Activated CD8-positive, alpha-beta T cell treated with anti-CD3 and anti-CD28 coated beads for 36 hours (primary cell): Measurements from ENCODE around the gene TMEM273. TPM values are rescaled to one million over a fixed set of nuclear protein-coding genes. Genes with fewer than 3 reads are reported as not detected.

ENCODE experiments used
- ATAC-seq: fragments of 200-7000 bp; cut with Tn5 transposase; one replicate; pipeline ENCODE4 v1.10.0; 2021; ENCODE audit warnings: mild to moderate bottlenecking, moderate library complexity
- CTCF ChIA-PET: fragments of 350-600 bp; sonication (Branson Sonifier 250); formaldehyde crosslinking; loops from one replicate; lab custom pipeline; 2021; ENCODE audit warnings: antibody characterized with exemption; lab: Charles Lee
- POLR2A ChIA-PET: fragments of 350-600 bp; sonication (Branson Sonifier 250); formaldehyde crosslinking; loops from one replicate; lab custom pipeline; 2021; ENCODE audit warnings: antibody characterized with exemption; lab: Charles Lee
- DNase-seq: peaks from one replicate; pipeline ENCODE4 v3.0.0-alpha.2; 2020
- H3K27ac Mint-ChIP-seq: one replicate; pipeline ENCODE4 v1.8.0; 2021; ENCODE audit warnings: mild to moderate bottlenecking, mixed read lengths
- H3K27me3 Mint-ChIP-seq: one replicate; pipeline ENCODE4 v1.8.0; 2021; ENCODE audit warnings: mixed read lengths
- H3K36me3 Mint-ChIP-seq: one replicate; pipeline ENCODE4 v1.8.0; 2021; ENCODE audit warnings: low read depth, mixed read lengths
- H3K4me1 Mint-ChIP-seq: one replicate; pipeline ENCODE4 v1.8.0; 2021; ENCODE audit warnings: low read depth, mixed read lengths
- H3K4me3 Mint-ChIP-seq: one replicate; pipeline ENCODE4 v1.8.0; 2021; ENCODE audit warnings: mild to moderate bottlenecking, moderate library complexity, mixed read lengths
- H3K9me3 Mint-ChIP-seq: one replicate; pipeline ENCODE4 v1.8.0; 2021; ENCODE audit warnings: mixed read lengths
- CTCF ChIP-seq: fragments of 200-600 bp; IDR thresholded peaks from one replicate; pipeline ENCODE4 v1.8.0; 2022; ENCODE audit warnings: antibody characterized with exemption, mild to moderate bottlenecking
- intact Hi-C: fragments of 100-400 bp; cut with micrococcal nuclease; formaldehyde crosslinking; loops from one replicate; pipeline ENCODE4 v1.10.0; 2022
- total RNA-seq, 2 experiments: library from RNA; stranded (reverse); gene quantifications; one replicate each; pipeline ENCODE4 v1.2.3, GENCODE V29; 2021

The TMEM273 gene
- total RNA-seq, 2 experiments from 2014 or later: 16.6 to 19.0 TPM

DNA sequence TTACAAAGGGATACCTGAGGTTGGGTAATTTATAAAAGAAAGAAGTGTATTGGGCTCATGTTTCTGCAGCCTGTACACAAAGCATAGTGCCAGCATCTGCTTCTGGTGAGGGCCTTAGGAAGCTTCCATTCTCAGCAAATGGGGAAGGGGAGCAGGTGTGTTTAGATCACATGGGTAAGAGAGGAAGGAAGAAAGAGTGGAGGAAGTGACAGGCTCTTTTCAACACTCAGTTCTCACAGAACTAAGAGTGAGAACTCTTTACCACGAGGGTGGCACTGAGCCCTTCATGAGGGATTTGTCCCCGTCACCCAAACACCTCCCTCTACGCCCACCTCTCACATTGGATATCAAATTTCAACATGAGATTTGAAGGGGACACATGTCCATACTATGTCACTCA lies 53.9 kb downstream of the TMEM273 start:
- ATAC-seq (no peak), DNase-seq (no peak)
- H3K36me3 Mint-ChIP-seq: no peaks in the 10 kb centered on the region
- peaks cover 6% of the 10 kb centered on the region for H3K27me3 Mint-ChIP-seq
- intact Hi-C loops: no loop called here
- H3K9me3 Mint-ChIP-seq: no peaks in the 10 kb centered on the region
- no peaks in the 10 kb centered on the region for H3K4me1 Mint-ChIP-seq
- H3K4me3 Mint-ChIP-seq: no peak overlapping the region
- POLR2A ChIA-PET: no interaction called here
- CTCF ChIA-PET: no interaction called here
- TF ChIP-seq CTCF: no peak
- no peak overlapping the region for H3K27ac Mint-ChIP-seq

DNA sequence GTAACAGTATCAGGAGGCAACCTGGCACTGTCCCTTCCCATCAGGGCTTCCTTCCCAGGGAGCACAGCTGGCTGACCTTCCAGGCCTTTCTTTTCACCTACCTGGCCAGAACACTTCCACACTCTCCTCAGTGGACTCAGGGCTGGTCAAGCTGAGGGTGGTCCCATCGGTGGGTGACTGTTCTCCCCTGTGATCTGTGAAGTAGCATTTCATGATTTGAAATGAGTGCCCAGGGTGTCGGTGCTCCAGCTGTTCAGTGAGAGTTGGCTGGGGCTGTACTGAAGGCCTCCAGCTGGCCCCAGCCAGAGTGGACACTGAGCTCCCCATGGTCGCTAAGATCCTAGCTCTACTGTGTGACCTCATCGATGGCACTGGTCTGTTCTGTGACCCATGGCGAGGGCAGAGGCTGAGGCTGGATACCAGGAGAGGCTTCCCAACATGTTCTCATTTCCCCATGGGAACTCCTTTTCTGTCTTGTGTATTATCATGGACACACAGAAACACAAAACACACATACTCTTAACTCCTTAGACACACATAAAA lies 54.4 kb downstream of the TMEM273 start, which contains the start of gene FAM170B:
TSS of gene FAM170B (minus strand) at position 316 of the 543 bp plus-strand sequence. CDS start at position 213, 103 bp downstream.
- Mint-ChIP-seq H3K9me3 (no peaks in the 10 kb centered on the region), H3K27me3 (peaks cover 9% of the 10 kb centered on the region), H3K4me1 (no peaks in the 10 kb centered on the region), H3K4me3 (no peak within 1 kb of the TSS), H3K36me3 (no peaks in the 10 kb centered on the region), H3K27ac (no peak within 1 kb of the TSS)
- TF ChIP-seq CTCF: no peak
- ChIA-PET POLR2A (no interaction called here), CTCF (no interaction called here)
- intact Hi-C loops: no loop called here
- no peak for ATAC-seq
- no peak for DNase-seq

- CTCF ChIA-PET: no interaction called here
- intact Hi-C loops: no loop called here
- H3K27ac Mint-ChIP-seq: no peak overlapping the region
- H3K27me3 Mint-ChIP-seq: peaks cover 16% of the 10 kb centered on the region
- H3K4me1 Mint-ChIP-seq: no peaks in the 10 kb centered on the region
- POLR2A ChIA-PET: no interaction called here
- ATAC-seq (no peak), DNase-seq (no peak)
- no peak for TF ChIP-seq CTCF
- H3K4me3 Mint-ChIP-seq: no peak overlapping the region
- no peaks in the 10 kb centered on the region for H3K36me3 Mint-ChIP-seq
- no peaks in the 10 kb centered on the region for H3K9me3 Mint-ChIP-seq
These were observed 55.8 kb downstream of the TMEM273 start for GRCh38 chr10:49132362-49132737.

DNA sequence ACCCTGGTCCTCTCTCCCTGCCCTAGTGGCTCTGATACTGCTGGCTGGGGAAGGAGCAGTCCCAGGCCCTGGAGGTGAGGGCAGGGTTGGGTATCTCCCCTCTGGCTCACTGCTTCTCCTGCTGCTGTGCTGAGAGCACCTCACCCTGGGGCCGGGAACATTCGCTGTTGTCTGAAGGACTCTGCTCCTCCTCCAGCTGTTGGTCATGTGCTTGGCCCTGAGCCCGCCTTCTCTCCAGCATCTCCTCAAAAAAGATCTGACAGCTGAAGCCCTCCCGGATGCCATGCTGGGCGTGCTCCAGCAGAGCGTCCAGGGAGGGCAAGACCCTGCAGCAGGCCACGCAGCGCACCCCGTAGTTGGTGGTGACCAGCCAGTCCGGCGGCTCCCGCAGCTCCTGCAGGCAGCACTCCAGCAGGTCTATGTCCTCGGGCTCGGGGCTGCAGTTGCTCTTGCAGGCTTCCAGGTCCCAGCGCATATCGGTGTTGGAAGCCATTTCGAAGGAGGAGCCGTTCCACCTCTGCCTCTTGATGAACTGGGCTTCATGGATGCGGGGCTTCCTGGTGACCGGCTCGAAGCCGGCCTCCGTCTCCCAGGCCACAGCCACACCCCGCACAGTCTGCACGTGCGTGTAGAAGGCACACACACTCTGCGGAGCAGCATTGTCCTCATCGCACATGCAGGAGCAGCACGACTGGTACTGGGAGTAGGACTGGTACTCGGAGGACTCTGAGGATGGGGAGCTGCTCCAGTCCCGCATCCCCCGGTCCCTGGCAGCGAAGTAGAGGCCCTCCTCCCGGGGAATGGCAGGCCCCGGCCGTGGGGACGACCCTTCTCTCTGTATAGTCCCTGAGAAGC lies 56.5 kb downstream of the TMEM273 start:
- no peaks in the 10 kb centered on the region for H3K9me3 Mint-ChIP-seq
- no peak overlapping the region for H3K4me3 Mint-ChIP-seq
- H3K27me3 Mint-ChIP-seq: peaks cover 14% of the 10 kb centered on the region
- H3K27ac Mint-ChIP-seq: no peak overlapping the region
- no peaks in the 10 kb centered on the region for H3K4me1 Mint-ChIP-seq
- ChIA-PET CTCF (no interaction called here), POLR2A (no interaction called here)
- H3K36me3 Mint-ChIP-seq: no peaks in the 10 kb centered on the region
- intact Hi-C loops: no loop called here
- no peak for ATAC-seq
- no peak for TF ChIP-seq CTCF
- no peak for DNase-seq

DNA sequence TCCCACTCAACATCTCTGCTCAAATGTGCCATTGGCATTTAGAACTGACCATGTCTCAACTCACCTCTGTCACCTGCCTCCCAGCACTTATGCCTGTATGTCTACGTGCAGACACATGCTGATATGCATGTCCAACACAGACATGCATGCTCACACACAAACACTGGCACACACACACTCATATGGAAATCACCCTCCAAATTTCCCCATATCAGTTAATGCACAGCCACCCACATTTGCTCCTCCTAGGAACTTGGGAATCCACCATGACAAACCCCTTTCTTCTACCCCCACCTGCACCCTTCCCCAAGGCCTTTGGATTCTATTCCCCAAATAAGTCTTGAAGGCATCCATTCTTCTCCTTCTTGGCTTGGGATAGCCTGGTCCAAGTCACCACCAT lies 58.8 kb downstream of the TMEM273 start:
- Mint-ChIP-seq H3K4me1 (no peaks in the 10 kb centered on the region), H3K27me3 (peaks cover 11% of the 10 kb centered on the region), H3K27ac (no peak overlapping the region), H3K9me3 (peaks cover 1% of the 10 kb centered on the region), H3K36me3 (no peaks in the 10 kb centered on the region), H3K4me3 (no peak overlapping the region)
- ATAC-seq (no peak), DNase-seq (no peak)
- TF ChIP-seq CTCF: no peak
- POLR2A ChIA-PET: no interaction called here
- intact Hi-C loops: no loop called here
- CTCF ChIA-PET: no interaction called here
